Lower leg skin (tissue), 3 donors: Measurements from ENCODE around the gene DTNB.

Experiments used
- POLR2A ChIP-seq, 2 donors: fragments of 450-650 bp; IDR thresholded peaks; one replicate each; pipeline ENCODE4 v1.6.1; 2016 to 2017; ENCODE audit warnings: antibody characterized with exemption in 2 of 2, mild to moderate bottlenecking in 1 of 2, moderate library complexity in 1 of 2
- TF ChIP-seq, protein P1 (sequence below), 3 donors: fragments of 450-650 bp; IDR thresholded peaks; one replicate each; pipeline ENCODE4 v1.5.1; 2016; ENCODE audit warnings: antibody characterized with exemption in 3 of 3, mild to moderate bottlenecking in 3 of 3, moderate library complexity in 2 of 3

DNA sequence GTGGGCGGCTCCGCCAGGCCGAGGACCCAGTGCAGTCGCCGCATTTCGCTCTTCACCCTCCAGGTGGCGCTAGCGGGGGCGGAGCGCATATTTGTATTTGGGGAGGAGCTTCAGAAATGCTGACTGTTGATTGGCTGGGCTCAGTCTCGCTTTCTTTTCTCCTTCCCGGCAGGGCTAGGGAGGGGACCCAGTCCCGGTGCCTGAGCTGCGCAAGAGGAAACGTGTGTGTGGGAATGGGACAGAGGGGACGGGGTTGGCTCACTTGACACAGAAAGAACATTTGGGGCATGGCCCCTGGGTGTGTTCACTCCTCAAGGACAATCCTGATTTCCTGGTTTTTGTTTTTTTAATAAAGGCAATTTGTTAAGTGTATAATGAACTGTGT, 311.3 kb downstream of the DTNB start:
- TF ChIP-seq, protein P1, sequence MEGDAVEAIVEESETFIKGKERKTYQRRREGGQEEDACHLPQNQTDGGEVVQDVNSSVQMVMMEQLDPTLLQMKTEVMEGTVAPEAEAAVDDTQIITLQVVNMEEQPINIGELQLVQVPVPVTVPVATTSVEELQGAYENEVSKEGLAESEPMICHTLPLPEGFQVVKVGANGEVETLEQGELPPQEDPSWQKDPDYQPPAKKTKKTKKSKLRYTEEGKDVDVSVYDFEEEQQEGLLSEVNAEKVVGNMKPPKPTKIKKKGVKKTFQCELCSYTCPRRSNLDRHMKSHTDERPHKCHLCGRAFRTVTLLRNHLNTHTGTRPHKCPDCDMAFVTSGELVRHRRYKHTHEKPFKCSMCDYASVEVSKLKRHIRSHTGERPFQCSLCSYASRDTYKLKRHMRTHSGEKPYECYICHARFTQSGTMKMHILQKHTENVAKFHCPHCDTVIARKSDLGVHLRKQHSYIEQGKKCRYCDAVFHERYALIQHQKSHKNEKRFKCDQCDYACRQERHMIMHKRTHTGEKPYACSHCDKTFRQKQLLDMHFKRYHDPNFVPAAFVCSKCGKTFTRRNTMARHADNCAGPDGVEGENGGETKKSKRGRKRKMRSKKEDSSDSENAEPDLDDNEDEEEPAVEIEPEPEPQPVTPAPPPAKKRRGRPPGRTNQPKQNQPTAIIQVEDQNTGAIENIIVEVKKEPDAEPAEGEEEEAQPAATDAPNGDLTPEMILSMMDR (IDR thresholded peaks at IDR 0.05), result peak in 1 of 3 donors; percentile 77
- no peak for TF ChIP-seq POLR2A (IDR thresholded peaks at IDR 0.05)
